Neuronal stem cell (in vitro differentiated cells): ENCODE data around the gene HHIP.

Experiments used
- DNase-seq: peaks from one replicate; pipeline ENCODE4 v3.0.0-alpha.2; 2013; ENCODE audit warnings: low spot score
- H2AFZ ChIP-seq: one replicate; pipeline ENCODE4 v1.6.1; 2013; ENCODE audit warnings: mild to moderate bottlenecking, low read length, inconsistent platforms
- H2AK5ac ChIP-seq: 2 replicates; pipeline ENCODE4 v1.6.1; 2013; ENCODE audit warnings: low read depth, mild to moderate bottlenecking, inconsistent platforms, low read length, moderate library complexity, mixed read lengths
- H2BK120ac ChIP-seq: 2 replicates; pipeline ENCODE4 v1.6.1; 2013; ENCODE audit warnings: low read depth, mild to moderate bottlenecking, inconsistent platforms, low read length, moderate library complexity, mixed read lengths
- H2BK12ac ChIP-seq: one replicate; pipeline ENCODE4 v1.6.1; 2013; ENCODE audit warnings: low read length, inconsistent platforms
- H2BK15ac ChIP-seq: 2 replicates; pipeline ENCODE4 v1.6.1; 2013; ENCODE audit warnings: mild to moderate bottlenecking, low read length, inconsistent platforms, mixed read lengths
- H2BK5ac ChIP-seq: one replicate; pipeline ENCODE4 v1.6.1; 2013; ENCODE audit warnings: inconsistent platforms, mild to moderate bottlenecking, low read length, moderate library complexity
- H3K14ac ChIP-seq: one replicate; pipeline ENCODE4 v1.6.1; 2013; ENCODE audit warnings: low read length, inconsistent platforms
- H3K18ac ChIP-seq: 2 replicates; pipeline ENCODE4 v1.6.1; 2013; ENCODE audit warnings: low read length, inconsistent platforms
- H3K23ac ChIP-seq: 2 replicates; pipeline ENCODE4 v1.6.1; 2013; ENCODE audit warnings: low read depth, mild to moderate bottlenecking, mixed read lengths, low read length, inconsistent platforms; ENCODE audit not compliant: poor library complexity
- H3K27ac ChIP-seq: replicated peaks from 3 replicates; pipeline ENCODE4 v1.5.1; 2013; ENCODE audit warnings: low read length, inconsistent platforms
- H3K27me3 ChIP-seq, 3 experiments: 2 replicates each; pipeline ENCODE4 v1.6.1; 2013; ENCODE audit warnings: low read length in 3 of 3, mild to moderate bottlenecking in 2 of 3, inconsistent platforms in 1 of 3, low read depth in 1 of 3, mixed read lengths in 1 of 3, moderate library complexity in 1 of 3; ENCODE audit not compliant: control insufficient read depth in 3 of 3, insufficient read depth in 3 of 3
- H3K36me3 ChIP-seq, 2 donors: replicated peaks in 1 of 2; 2 replicates each; pipeline ENCODE4 v1.6.1; 2013; ENCODE audit warnings: low read length in 2 of 2; ENCODE audit not compliant: control insufficient read depth in 2 of 2, insufficient read depth in 2 of 2
- H3K4ac ChIP-seq: 2 replicates; pipeline ENCODE4 v1.6.1; 2013; ENCODE audit warnings: inconsistent platforms, mild to moderate bottlenecking, low read length, moderate library complexity
- H3K4me1 ChIP-seq, 2 donors: 1 replicate in 1 of 2; 2 replicates in 1 of 2; pipeline ENCODE4 v1.6.1; 2013; ENCODE audit warnings: low read length in 2 of 2, low read depth in 1 of 2; ENCODE audit not compliant: control insufficient read depth in 2 of 2, insufficient read depth in 1 of 2
- H3K4me2 ChIP-seq: one replicate; pipeline ENCODE4 v1.6.1; 2013; ENCODE audit warnings: mild to moderate bottlenecking, low read length, inconsistent platforms; ENCODE audit not compliant: insufficient read depth, poor library complexity, severe bottlenecking
- H3K4me3 ChIP-seq, 2 donors: 2 replicates each; pipeline ENCODE4 v1.5.1; 2013; ENCODE audit warnings: low read length in 2 of 2, mild to moderate bottlenecking in 2 of 2, inconsistent platforms in 1 of 2, moderate library complexity in 1 of 2
- H3K79me1 ChIP-seq: one replicate; pipeline ENCODE4 v1.6.1; 2013; ENCODE audit warnings: low read depth, mild to moderate bottlenecking, inconsistent platforms, low read length, moderate library complexity
- H3K9ac ChIP-seq: one replicate; pipeline ENCODE4 v1.6.1; 2013; ENCODE audit warnings: mild to moderate bottlenecking, low read depth, low read length, inconsistent platforms; ENCODE audit not compliant: poor library complexity
- H3K9me3 ChIP-seq, 2 donors: replicated peaks in 1 of 2; 2 replicates each; pipeline versions ENCODE3 to v1.6.1; 2013; ENCODE audit warnings: low read length in 2 of 2, mild to moderate bottlenecking in 2 of 2, inconsistent platforms in 1 of 2, low read depth in 1 of 2, mixed read lengths in 1 of 2, moderate library complexity in 1 of 2; ENCODE audit not compliant: control insufficient read depth in 2 of 2, insufficient read depth in 1 of 2
- H4K8ac ChIP-seq: one replicate; pipeline ENCODE4 v1.6.1; 2013; ENCODE audit warnings: low read depth, mild to moderate bottlenecking, inconsistent platforms, low read length, moderate library complexity
- H4K91ac ChIP-seq: one replicate; pipeline ENCODE4 v1.6.1; 2013; ENCODE audit warnings: low read length, low read depth, mild to moderate bottlenecking, inconsistent platforms; ENCODE audit not compliant: poor library complexity
- WGBS, 2 donors: extraction: QIAGEN DNeasy Blood & Tissue Kit; methylation state at CpG; one replicate each; pipeline ENCODE4 v1.1.7; 2013; ENCODE audit warnings: missing lambda C conversion rate in 2 of 2, mixed read lengths in 1 of 2; ENCODE audit not compliant: insufficient read length in 2 of 2, insufficient replicate concordance in 1 of 2; ENCODE audit errors: extremely low coverage in 2 of 2; 5-methylcytosine and 5-hydroxymethylcytosine counted together

HHIP gene

GRCh38 chr4:144649646-144650045 is 3.7 kb downstream of the HHIP start:
- no peak overlapping the region for H2BK120ac ChIP-seq
- no peak overlapping the region for H2BK5ac ChIP-seq
- no peak overlapping the region for H3K23ac ChIP-seq
- H3K27ac ChIP-seq: no peak overlapping the region
- no peak overlapping the region for H4K91ac ChIP-seq
- no peak overlapping the region for H2BK12ac ChIP-seq
- no peaks in the 10 kb centered on the region for H3K9me3 ChIP-seq
- no peak overlapping the region for H3K18ac ChIP-seq
- no peaks in the 10 kb centered on the region for H3K79me1 ChIP-seq
- no peaks in the 10 kb centered on the region for H3K36me3 ChIP-seq
- H2AK5ac ChIP-seq: no peak overlapping the region
- H3K14ac ChIP-seq: no peak overlapping the region
- H3K9ac ChIP-seq: no peak overlapping the region
- WGBS, 2 donors: no CpG with 5 or more reads among the region's 1 CpG
- no peak for DNase-seq
- no peak overlapping the region for H2BK15ac ChIP-seq
- H3K4me1 ChIP-seq: peaks cover 8 to 22% of the 10 kb centered on the region in 2 donors
- H3K27me3 ChIP-seq: peaks cover 0 to 24% (median 0%) of the 10 kb centered on the region in 3 experiments
- no peak overlapping the region for H2AFZ ChIP-seq
- H3K4ac ChIP-seq: no peak overlapping the region
- no peak overlapping the region for H3K4me3 ChIP-seq
- H4K8ac ChIP-seq: no peak overlapping the region
- H3K4me2 ChIP-seq: no peak overlapping the region

- H4K91ac ChIP-seq: no peak overlapping the region
- no peak overlapping the region for H2AK5ac ChIP-seq
- H3K79me1 ChIP-seq: no peaks in the 10 kb centered on the region
- H3K14ac ChIP-seq: no peak overlapping the region
- DNase-seq: no peak
- no peak overlapping the region for H2BK12ac ChIP-seq
- no peak overlapping the region for H3K23ac ChIP-seq
- peaks cover 0 to 20% (median 0%) of the 10 kb centered on the region in 3 experiments for H3K27me3 ChIP-seq
- H3K18ac ChIP-seq: no peak overlapping the region
- no peak overlapping the region for H3K4ac ChIP-seq
- no peak overlapping the region for H2BK5ac ChIP-seq
- H3K9me3 ChIP-seq: no peaks in the 10 kb centered on the region
- H3K4me1 ChIP-seq: peaks cover 7 to 22% of the 10 kb centered on the region in 2 donors
- H2AFZ ChIP-seq: peak overlapping the region; percentile 1
- no peak overlapping the region for H3K4me3 ChIP-seq
- no peak overlapping the region for H3K9ac ChIP-seq
- no peak overlapping the region for H3K4me2 ChIP-seq
- H3K27ac ChIP-seq: no peak overlapping the region
- no peak overlapping the region for H2BK15ac ChIP-seq
- H3K36me3 ChIP-seq: no peaks in the 10 kb centered on the region
- WGBS, 2 donors: no CpG with 5 or more reads among the region's 5 CpGs
- H4K8ac ChIP-seq: no peak overlapping the region
- H2BK120ac ChIP-seq: no peak overlapping the region
Measured at GRCh38 chr4:144650311-144651005, 4.5 kb downstream of the HHIP start.

- H3K27me3 ChIP-seq: no peaks in the 10 kb centered on the region
- no peak overlapping the region for H2BK12ac ChIP-seq
- H3K4me1 ChIP-seq: peaks cover 0 to 16% of the 10 kb centered on the region in 2 donors
- H3K79me1 ChIP-seq: no peaks in the 10 kb centered on the region
- H3K9me3 ChIP-seq: no peaks in the 10 kb centered on the region
- no peak overlapping the region for H2AFZ ChIP-seq
- no peak for DNase-seq
- H3K23ac ChIP-seq: no peak overlapping the region
- H3K4me3 ChIP-seq: no peak overlapping the region
- no peak overlapping the region for H3K4ac ChIP-seq
- no peaks in the 10 kb centered on the region for H3K36me3 ChIP-seq
- no peak overlapping the region for H3K4me2 ChIP-seq
- no peak overlapping the region for H4K8ac ChIP-seq
- H3K14ac ChIP-seq: no peak overlapping the region
- no peak overlapping the region for H4K91ac ChIP-seq
- no CpG with 5 or more reads among the region's 4 CpGs for WGBS, 2 donors
- H2BK120ac ChIP-seq: no peak overlapping the region
- no peak overlapping the region for H3K18ac ChIP-seq
- H2AK5ac ChIP-seq: no peak overlapping the region
- no peak overlapping the region for H2BK15ac ChIP-seq
- H3K9ac ChIP-seq: no peak overlapping the region
- no peak overlapping the region for H3K27ac ChIP-seq
- no peak overlapping the region for H2BK5ac ChIP-seq
Measured at GRCh38 chr4:144653781-144654545, 8.0 kb downstream of the HHIP start.

- peaks cover 0 to 5% of the 10 kb centered on the region in 2 donors for H3K4me1 ChIP-seq
- no peaks in the 10 kb centered on the region for H3K36me3 ChIP-seq
- H2AK5ac ChIP-seq: no peak overlapping the region
- H4K91ac ChIP-seq: no peak overlapping the region
- no peak overlapping the region for H2BK12ac ChIP-seq
- H3K27ac ChIP-seq: no peak overlapping the region
- no peak overlapping the region for H2BK15ac ChIP-seq
- H3K9ac ChIP-seq: no peak overlapping the region
- no peak overlapping the region for H4K8ac ChIP-seq
- H3K18ac ChIP-seq: no peak overlapping the region
- no peaks in the 10 kb centered on the region for H3K27me3 ChIP-seq
- WGBS, 2 donors: no CpG with 5 or more reads among the region's 2 CpGs
- H3K4me3 ChIP-seq: no peak overlapping the region
- H2BK120ac ChIP-seq: no peak overlapping the region
- no peaks in the 10 kb centered on the region for H3K79me1 ChIP-seq
- H3K14ac ChIP-seq: no peak overlapping the region
- H3K4ac ChIP-seq: no peak overlapping the region
- DNase-seq: no peak
- H2AFZ ChIP-seq: no peak overlapping the region
- no peak overlapping the region for H3K23ac ChIP-seq
- H2BK5ac ChIP-seq: no peak overlapping the region
- no peaks in the 10 kb centered on the region for H3K9me3 ChIP-seq
- no peak overlapping the region for H3K4me2 ChIP-seq
Measured at GRCh38 chr4:144655491-144655890, 9.5 kb downstream of the HHIP start.
